SK-N-MC (cell line): ENCODE results near the gene ISG20L2.

Experiments
- EZH2 ChIP-seq: fragments of 200-600 bp; sonication (generic); IDR thresholded peaks from one replicate; pipeline ENCODE4 v1.6.1; 2017; ENCODE audit warnings: antibody characterized with exemption
- FOXP2 ChIP-seq: optimal IDR thresholded peaks from 2 replicates; pipeline ENCODE3; 2011; ENCODE audit warnings: mild to moderate bottlenecking, moderate library complexity; ENCODE audit not compliant: insufficient read depth; ENCODE audit errors: extremely low read length, control extremely low read depth
- POLR2AphosphoS5 ChIP-seq: IDR thresholded peaks from 2 replicates; pipeline ENCODE4 v1.6.1; 2012; ENCODE audit warnings: mild to moderate bottlenecking, low read depth, low read length, borderline replicate concordance

DNA sequence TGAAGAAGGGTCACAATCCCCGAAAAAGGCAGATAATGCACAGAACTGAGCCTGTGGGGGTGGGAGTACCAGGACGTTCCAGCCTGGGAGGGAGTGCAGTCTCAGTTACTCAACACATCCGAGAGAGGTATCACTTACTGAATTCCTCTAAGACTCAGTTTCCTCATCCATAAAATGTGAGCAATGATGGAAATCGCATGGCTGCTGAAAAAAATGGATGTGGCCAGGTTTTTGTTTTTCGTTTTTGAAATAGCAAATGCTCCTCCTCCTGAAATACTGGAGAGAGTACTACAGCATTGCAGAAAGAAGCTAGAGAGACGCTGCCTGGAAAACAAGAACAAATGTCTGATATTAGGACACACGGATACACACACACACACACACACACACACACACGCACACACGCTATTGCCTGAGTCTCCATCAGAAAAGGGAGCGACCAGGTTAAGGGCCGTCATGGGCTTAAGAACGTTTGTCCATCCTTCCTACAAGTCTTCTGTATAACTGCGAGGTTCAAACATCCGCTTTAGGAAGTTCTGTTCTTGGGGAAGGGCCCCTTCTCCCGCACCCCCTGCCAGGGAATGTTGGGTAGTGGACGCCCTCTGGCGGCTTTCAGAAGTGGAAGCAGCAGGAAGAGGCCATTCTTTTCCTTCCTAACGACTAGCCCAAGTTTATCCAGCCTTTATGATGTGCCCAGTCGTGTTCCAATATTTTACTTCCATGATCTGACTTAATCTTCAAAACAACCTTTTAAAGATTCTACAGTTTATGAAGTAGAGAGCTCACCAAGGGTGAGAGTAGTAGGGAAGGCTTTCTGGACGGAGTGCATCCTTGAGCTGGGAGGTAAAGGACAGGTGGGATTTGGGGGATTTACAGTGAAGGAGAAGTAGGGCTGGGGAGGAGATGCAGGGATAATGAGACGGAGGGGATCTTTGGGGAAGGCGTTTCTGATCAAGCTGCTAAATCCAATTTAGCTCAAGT lies 50.7 kb downstream of the ISG20L2 start:
- TF ChIP-seq EZH2: no peak
- TF ChIP-seq POLR2AphosphoS5: no peak
- TF ChIP-seq FOXP2: no peak
